ENCODE measurements around the gene GNAO1.

Gene GNAO1

DNA sequence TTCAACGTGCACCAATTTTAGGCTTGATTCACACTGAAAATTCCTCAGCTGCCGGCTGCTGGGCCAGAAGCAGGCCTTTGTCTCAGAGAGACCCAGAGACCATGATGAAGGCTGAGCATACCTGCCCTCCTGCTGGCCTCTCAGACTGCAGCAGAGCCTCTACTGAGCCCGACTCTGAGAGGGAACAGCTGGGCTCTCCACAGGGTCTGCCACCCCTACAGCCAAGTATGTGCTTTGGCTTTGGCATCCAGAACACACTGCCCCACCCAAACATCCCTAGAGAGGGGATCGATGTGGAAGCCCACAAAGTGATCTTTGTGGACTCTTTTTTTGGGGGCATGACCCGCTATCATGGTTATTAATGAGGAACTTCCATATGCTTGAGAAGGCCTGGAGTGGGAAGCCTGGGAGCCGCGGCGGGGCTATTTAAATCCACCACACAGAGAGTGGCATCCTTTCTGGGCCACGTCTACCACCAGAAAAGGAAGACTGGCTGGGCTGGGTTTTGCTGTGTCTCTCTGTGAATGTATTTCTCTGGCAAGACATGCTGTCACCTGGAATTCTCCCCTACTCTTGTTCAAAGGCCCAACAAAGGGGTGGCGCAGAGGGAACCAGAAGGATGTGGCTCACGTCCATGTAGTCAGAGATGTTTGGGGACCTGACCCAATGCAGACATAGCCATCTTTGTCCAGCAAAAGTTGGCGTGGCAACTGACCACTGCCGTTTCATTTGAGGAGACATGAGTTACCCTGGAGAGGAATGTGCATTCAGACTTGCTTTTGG lies 69.3 kb downstream of the GNAO1 start:
- DNase-seq (ENCODE audit: low spot score), result no peak
- TF ChIP-seq, protein P1, sequence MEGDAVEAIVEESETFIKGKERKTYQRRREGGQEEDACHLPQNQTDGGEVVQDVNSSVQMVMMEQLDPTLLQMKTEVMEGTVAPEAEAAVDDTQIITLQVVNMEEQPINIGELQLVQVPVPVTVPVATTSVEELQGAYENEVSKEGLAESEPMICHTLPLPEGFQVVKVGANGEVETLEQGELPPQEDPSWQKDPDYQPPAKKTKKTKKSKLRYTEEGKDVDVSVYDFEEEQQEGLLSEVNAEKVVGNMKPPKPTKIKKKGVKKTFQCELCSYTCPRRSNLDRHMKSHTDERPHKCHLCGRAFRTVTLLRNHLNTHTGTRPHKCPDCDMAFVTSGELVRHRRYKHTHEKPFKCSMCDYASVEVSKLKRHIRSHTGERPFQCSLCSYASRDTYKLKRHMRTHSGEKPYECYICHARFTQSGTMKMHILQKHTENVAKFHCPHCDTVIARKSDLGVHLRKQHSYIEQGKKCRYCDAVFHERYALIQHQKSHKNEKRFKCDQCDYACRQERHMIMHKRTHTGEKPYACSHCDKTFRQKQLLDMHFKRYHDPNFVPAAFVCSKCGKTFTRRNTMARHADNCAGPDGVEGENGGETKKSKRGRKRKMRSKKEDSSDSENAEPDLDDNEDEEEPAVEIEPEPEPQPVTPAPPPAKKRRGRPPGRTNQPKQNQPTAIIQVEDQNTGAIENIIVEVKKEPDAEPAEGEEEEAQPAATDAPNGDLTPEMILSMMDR (IDR thresholded peaks at IDR 0.05; ENCODE audit: extremely low read depth, missing control alignments), result no peak

DNA sequence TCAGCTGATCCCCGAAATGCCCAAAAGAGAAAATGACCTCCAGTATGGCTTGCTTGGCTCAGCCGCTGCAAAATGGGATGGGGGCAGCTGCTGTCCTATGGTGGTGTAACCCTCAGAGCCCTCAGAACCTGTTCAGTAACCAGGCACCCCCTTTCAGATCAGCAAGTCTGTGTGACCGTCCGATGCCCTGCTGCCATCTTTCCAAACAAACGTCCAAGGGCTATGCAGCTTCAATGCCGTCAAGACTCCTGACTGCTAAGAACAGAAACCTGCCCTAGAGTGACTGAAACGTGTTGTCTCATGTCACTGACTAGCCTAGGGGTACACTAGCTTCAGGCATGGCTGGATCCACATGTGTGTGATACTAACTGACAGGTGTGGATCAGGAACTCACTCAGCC lies 70.4 kb downstream of the GNAO1 start:
- TF ChIP-seq, protein P1 (IDR thresholded peaks at IDR 0.05; ENCODE audit: extremely low read depth, missing control alignments), result no peak
- DNase-seq (ENCODE audit: low spot score), result no peak

DNA sequence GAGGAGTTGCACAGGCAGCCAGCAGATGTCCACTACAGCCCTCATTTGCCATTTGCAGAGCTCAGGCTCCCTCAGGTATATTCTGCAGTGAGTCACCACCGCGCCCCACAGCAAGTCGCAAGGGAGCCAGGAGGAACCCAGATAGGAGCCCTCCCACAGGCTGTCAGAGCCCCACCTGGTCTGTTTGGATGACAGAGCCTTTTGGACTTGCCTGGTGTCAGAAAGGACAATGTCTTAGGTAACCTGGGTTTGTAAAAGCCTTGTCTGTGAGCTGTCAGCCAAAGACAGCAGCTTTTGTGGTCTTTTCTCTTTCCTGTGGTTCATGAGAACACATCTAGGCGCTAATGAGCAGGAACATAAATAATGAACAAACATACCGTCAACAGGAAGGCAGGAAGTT lies 70.9 kb downstream of the GNAO1 start:
- DNase-seq (ENCODE audit: low spot score), result no peak
- TF ChIP-seq, protein P1 (IDR thresholded peaks at IDR 0.05; ENCODE audit: extremely low read depth, missing control alignments), result no peak

DNA sequence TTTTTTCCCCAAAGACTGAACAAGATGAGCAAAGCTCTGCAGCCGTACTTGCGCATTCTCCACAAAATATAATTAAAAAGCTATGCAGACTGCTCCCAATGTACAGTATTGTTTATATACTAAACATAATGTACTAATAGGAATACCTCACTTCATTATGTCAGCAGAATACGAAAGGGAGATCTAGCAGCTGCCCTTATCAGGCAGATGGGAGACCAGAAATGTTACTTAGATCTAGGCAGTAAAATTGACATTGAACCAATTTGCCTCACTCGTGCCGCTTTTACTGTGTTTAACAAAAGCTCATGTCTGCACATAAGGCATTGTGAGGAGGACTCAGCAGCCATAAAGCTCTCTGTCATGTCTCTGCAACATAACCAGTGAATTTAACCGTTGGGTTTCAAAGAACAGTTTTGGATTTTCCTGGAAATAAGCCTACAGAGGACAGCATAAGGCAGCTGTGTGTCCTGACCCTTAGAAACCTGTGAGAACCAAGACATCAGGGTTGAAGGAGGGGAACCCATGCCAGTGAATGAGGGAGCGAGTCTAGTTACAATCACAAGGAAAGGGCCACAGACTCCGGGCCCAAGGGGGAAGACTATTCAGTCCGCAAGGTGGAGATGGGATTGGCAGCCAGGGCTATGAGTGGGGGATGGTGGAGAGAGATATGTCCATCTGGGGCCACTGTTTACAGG lies 71.4 kb downstream of the GNAO1 start:
- no peak for DNase-seq (ENCODE audit: low spot score)
- TF ChIP-seq, protein P1 (IDR thresholded peaks at IDR 0.05; ENCODE audit: extremely low read depth, missing control alignments), result no peak

DNA sequence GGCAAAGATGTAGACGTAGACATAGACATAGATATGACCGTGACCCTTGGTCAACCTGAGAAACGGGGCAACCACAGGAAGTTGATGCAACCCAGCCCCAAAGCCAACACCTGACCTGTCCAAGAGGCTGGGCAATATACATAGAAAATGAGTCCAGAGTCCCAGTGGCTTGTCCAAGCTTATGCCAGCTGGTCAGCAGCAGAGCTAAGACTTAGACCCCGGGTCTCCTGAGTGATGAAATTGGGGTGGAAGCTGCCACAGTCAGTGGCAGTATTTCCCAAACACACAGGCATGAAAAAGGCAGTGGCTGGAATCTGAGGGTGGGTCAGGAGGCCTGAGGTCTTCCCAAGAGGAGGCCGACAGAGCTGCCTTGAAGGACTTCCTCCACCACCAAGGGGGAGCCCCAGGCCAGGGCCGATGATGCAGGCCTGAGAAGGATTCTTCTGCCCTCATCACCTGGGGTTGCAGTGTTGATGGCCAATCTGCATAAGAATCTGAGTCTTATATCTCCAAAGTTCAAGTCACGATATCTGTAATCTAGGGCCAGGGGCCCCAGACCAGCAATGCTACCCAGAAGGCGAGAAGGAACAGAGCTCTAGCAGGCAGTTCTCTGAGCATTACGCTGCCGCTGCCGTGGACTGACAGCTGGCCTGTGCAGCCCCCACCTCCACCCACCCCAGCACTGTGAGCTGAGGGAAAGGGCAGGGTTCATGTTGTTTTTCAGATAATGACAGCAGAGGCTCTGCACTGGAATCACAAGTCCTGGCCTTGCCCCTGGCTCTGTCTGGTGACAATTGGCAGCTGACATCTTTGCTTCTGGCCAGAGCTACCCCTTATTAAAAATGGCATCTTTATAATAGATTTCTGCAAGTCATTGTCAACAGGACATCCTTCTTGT lies 72.7 kb downstream of the GNAO1 start:
- TF ChIP-seq, protein P1 (IDR thresholded peaks at IDR 0.05; ENCODE audit: extremely low read depth, missing control alignments), result no peak
- no peak for DNase-seq (ENCODE audit: low spot score)

DNA sequence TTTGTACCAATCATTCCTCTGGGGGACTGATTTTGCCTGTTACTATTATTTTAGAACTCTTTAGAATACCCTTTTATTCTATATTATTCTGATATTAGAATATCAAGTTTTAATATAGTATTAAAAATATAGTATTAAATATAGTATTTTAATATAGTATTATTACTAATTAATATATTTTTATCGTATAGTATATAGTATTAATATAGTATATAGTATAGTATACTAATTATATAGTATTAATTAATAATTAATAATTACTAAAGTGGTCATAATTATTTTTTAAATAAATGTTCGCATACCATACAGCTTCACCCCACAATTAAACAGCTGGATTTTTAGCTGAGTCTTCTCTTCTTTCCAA lies 73.3 kb downstream of the GNAO1 start:
- TF ChIP-seq, protein P1 (IDR thresholded peaks at IDR 0.05; ENCODE audit: extremely low read depth, missing control alignments), result no peak
- DNase-seq (ENCODE audit: low spot score), result no peak
